GM23338 (cell line): ENCODE results near the gene GPI.

Experiments used
- CTCF ChIP-seq, 2 experiments: fragments of 200-600 bp in 1 of 2; sonication (generic) in 1 of 2; conservative IDR thresholded peaks; 2 replicates each; pipeline versions ENCODE4 v1.5.1 to v1.6.1; 2016 to 2017; ENCODE audit warnings: antibody characterized with exemption in 2 of 2, low read depth in 2 of 2, mild to moderate bottlenecking in 2 of 2, moderate library complexity in 1 of 2
- EZH2phosphoT487 ChIP-seq: fragments of 200-600 bp; sonication (generic); IDR thresholded peaks from one replicate; pipeline ENCODE4 v1.8.1; 2018; ENCODE audit warnings: antibody characterized with exemption; ENCODE audit not compliant: unreplicated experiment
- JUNB ChIP-seq: IDR thresholded peaks from one replicate; pipeline ENCODE4 v1.6.1; 2016; ENCODE audit warnings: antibody characterized with exemption; ENCODE audit not compliant: unreplicated experiment
- TF ChIP-seq, protein P1 (sequence below): IDR thresholded peaks from one replicate; pipeline ENCODE4 v1.6.1; 2018; ENCODE audit warnings: antibody characterized with exemption; ENCODE audit not compliant: unreplicated experiment

GRCh38 chr19:34360354-34360909 lies 4.6 kb upstream of the GPI start:
- TF ChIP-seq CTCF (conservative IDR thresholded peaks at IDR 0.05; ENCODE audit: low read depth in 2 of 2) (no peak), JUNB (no peak), EZH2phosphoT487 (no peak)
- TF ChIP-seq, protein P1, sequence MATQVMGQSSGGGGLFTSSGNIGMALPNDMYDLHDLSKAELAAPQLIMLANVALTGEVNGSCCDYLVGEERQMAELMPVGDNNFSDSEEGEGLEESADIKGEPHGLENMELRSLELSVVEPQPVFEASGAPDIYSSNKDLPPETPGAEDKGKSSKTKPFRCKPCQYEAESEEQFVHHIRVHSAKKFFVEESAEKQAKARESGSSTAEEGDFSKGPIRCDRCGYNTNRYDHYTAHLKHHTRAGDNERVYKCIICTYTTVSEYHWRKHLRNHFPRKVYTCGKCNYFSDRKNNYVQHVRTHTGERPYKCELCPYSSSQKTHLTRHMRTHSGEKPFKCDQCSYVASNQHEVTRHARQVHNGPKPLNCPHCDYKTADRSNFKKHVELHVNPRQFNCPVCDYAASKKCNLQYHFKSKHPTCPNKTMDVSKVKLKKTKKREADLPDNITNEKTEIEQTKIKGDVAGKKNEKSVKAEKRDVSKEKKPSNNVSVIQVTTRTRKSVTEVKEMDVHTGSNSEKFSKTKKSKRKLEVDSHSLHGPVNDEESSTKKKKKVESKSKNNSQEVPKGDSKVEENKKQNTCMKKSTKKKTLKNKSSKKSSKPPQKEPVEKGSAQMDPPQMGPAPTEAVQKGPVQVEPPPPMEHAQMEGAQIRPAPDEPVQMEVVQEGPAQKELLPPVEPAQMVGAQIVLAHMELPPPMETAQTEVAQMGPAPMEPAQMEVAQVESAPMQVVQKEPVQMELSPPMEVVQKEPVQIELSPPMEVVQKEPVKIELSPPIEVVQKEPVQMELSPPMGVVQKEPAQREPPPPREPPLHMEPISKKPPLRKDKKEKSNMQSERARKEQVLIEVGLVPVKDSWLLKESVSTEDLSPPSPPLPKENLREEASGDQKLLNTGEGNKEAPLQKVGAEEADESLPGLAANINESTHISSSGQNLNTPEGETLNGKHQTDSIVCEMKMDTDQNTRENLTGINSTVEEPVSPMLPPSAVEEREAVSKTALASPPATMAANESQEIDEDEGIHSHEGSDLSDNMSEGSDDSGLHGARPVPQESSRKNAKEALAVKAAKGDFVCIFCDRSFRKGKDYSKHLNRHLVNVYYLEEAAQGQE: no peak
